Stomach (tissue), 4 donors: ENCODE measurements around the gene DTX3L.

ENCODE experiments used
- CTCF ChIP-seq, 7 experiments: fragments of 450-650 bp in 4 of 7; fragments of 200-600 bp in 3 of 7; sonication (generic) in 3 of 7; IDR thresholded peaks; one replicate each; pipeline ENCODE4 v1.5.1; 2016 to 2019; ENCODE audit warnings: antibody characterized with exemption in 7 of 7, control low read depth in 2 of 7, mild to moderate bottlenecking in 1 of 7
- EP300 ChIP-seq: sonication (generic); formaldehyde crosslinking; IDR thresholded peaks from one replicate; pipeline ENCODE4 v1.6.1; 2017; ENCODE audit warnings: antibody characterized with exemption
- POLR2A ChIP-seq, 4 donors: fragments of 450-650 bp; IDR thresholded peaks; one replicate each; pipeline ENCODE4 v1.6.1; 2016; ENCODE audit warnings: antibody characterized with exemption in 4 of 4, control low read depth in 2 of 4, mild to moderate bottlenecking in 1 of 4, moderate library complexity in 1 of 4
- POLR2AphosphoS5 ChIP-seq, 3 donors: sonication (generic); formaldehyde crosslinking; IDR thresholded peaks; one replicate each; pipeline ENCODE4 v1.6.1; 2016; ENCODE audit warnings: antibody characterized with exemption in 3 of 3

- TF ChIP-seq CTCF (IDR thresholded peaks at IDR 0.05) (no peak), POLR2AphosphoS5 (IDR thresholded peaks at IDR 0.05) (no peak), EP300 (no peak), POLR2A (IDR thresholded peaks at IDR 0.05) (no peak)
These were observed 59.1 kb downstream of the DTX3L start for GRCh38 chr3:122623031-122623829.
